HG02840 (cell line): Measurements from ENCODE around the gene MFSD2A.
"Not testable (repeated sequence)": the region's sequence is repeated elsewhere in the genome, so short reads cannot be mapped to it uniquely, and the experiment has no call there.

Experiments used
- ATAC-seq: cut with Tn5 transposase; IDR thresholded peaks from one replicate; pipeline ENCODE4 v1.9.1; 2021; ENCODE audit warnings: mild to moderate bottlenecking, moderate library complexity, moderate number of reproducible peaks; ENCODE audit not compliant: unreplicated experiment, low FRiP score

Gene MFSD2A

DNA sequence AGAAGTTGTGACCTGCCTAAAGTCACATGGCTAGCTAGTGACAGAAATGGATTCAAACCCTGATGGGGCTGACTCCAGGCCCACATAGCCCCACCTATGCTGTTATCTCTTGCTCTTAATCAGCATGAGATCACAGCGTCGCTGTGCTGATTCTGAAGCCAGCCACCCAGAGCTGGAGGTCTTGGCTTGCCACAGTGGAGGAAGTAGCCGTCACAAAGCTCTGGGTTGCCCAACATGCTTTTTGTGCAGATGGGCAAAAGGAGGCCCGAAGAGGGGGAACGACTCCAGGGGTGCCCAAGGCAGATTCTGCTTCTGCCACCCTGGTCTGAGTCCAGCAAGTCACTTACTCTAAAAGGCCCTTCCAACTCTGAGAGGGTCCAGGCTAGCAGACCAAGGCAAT lies 14.7 kb upstream of the MFSD2A start:
- no peak for ATAC-seq

- no peak for ATAC-seq
Measured at GRCh38 chr1:39940980-39941871, 13.7 kb upstream of the MFSD2A start.

GRCh38 chr1:39943471-39944290 lies 11.3 kb upstream of the MFSD2A start:
- no peak for ATAC-seq

GRCh38 chr1:39944410-39945112 lies 10.4 kb upstream of the MFSD2A start:
- no peak for ATAC-seq

GRCh38 chr1:39946216-39946615 lies 8.7 kb upstream of the MFSD2A start:
- ATAC-seq = no peak

DNA sequence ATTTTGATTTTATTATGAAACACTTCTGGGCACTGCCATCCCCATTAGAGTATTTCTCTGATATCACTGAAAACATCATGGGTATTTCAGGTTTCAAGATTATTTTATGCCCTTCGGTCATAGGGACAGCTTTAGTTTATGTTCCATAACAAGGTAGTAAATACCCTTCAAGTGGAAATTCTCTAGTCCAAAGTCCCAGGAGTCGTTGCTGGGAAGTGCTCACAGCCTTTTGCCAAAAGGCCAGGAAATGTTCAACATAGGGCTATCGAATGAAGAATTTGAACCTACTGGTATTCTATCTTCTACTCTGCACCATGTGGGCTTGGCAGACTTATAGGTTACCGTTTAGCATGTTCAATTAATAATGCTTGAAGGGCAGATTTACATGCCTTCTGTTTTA lies 7.7 kb upstream of the MFSD2A start:
- ATAC-seq = no peak

GRCh38 chr1:39949891-39950290 lies 5.1 kb upstream of the MFSD2A start:
- ATAC-seq = no peak

- ATAC-seq = no peak
Measured at GRCh38 chr1:39951926-39952325, 3.0 kb upstream of the MFSD2A start.

- no peak for ATAC-seq
Measured at GRCh38 chr1:39952359-39953110, 2.4 kb upstream of the MFSD2A start.

- no peak for ATAC-seq
Measured at GRCh38 chr1:39954324-39954869, 548 bp upstream of the MFSD2A start.

- peak; percentile 35 for ATAC-seq
Measured at GRCh38 chr1:39955547-39956539, 898 bp downstream of the MFSD2A start.

GRCh38 chr1:39957299-39958015 lies 2.5 kb downstream of the MFSD2A start:
- no peak for ATAC-seq

- ATAC-seq = no peak
Measured at GRCh38 chr1:39958403-39959200, 3.7 kb downstream of the MFSD2A start.

DNA sequence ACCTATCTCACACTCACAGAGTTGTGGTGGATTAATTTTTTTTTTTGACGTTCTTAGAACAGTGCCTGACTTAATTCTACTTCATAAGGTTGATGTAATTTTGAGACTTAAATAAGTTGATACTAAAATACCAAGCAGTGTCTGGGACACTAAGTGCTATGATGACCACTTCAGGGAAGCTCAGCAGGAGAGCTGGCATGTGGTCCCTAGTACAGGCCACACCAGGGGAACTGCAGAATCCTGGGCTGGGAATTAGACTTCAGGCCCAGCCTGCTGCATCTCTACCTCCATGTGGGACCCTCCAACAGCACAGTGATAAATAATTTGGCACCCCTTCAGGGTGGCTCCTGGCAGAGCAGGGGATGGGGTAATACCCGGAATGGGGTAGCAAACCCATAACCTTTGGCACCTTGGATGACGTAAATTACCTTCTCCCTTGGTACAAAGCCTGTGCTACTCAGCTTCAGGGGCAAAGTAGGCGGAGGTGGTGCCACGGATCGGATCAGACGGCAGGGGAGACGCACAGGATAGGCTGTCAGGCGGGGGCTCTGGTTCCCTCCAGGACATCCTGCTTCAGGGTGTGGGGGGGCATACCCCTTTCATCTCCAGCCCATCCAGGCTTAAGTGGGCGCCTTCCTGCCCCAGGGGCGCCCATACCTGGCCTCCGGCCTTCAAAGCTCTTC lies 4.8 kb downstream of the MFSD2A start:
- no peak for ATAC-seq

DNA sequence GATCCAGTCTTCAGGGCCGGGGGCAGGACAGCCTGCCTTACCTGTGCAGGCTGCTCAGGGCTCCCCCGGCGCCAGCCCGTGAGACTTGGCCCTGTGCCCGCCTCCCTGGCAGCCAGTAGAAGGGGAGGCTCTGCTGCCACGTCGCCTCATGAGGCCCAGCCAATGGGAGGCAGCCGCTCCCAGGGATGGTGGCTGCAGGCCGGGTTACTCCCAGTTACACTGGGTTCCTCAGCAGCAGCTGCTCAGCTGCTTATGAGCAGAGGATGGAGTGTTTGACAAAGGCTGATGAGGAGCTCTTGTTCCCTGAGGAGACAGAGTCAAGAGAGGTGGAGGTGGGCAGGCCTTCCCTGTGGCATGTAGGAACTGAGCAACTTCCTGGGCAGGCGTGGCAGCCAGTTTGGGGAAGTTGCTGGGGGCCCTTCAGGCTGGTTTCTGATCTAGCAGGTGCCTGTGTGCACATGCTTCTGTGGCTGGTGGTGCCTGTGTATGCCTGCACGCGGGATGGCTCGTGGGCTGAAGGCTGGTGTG lies 5.5 kb downstream of the MFSD2A start:
- ATAC-seq = no peak

DNA sequence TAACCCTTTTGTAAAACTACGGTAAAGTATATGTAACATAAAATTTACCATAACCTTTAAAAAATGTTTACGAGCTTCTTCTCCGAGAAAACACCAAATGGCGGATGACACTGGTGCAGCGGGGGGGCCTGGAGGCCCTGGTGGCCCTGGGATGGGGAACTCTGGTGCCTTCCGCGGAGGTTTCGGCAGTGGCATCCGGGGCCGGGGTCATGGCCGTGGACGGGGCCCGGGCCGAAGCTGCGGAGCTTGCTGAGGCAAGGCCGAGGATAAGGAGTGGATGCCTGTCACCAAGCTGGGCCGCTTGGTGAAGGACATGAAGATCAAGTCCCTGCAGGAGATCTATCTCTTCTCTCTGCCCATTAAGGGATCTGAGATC lies 7.5 kb downstream of the MFSD2A start:
- ATAC-seq = no peak

GRCh38 chr1:39962964-39963363 lies 8.0 kb downstream of the MFSD2A start:
- not testable (repeated sequence) for ATAC-seq
